Measurements from ENCODE around the gene CFAP74.

The CFAP74 gene

GRCh38 chr1:2039251-2039650, 35.7 kb upstream of the CFAP74 start:
- no peak overlapping the region for H3K4me3 ChIP-seq (ENCODE audit: low read depth, low read length)
- TF ChIP-seq CTCF (IDR thresholded peaks at IDR 0.05; ENCODE audit: borderline replicate concordance, insufficient read depth, low read depth, low read length): no peak

- H3K4me3 ChIP-seq (ENCODE audit: low read depth, low read length): no peak overlapping the region
- TF ChIP-seq CTCF (IDR thresholded peaks at IDR 0.05; ENCODE audit: borderline replicate concordance, insufficient read depth, low read depth, low read length): no peak
Observed at GRCh38 chr1:2038229-2038628, 34.6 kb upstream of the CFAP74 start.

GRCh38 chr1:2037314-2037979, 33.9 kb upstream of the CFAP74 start:
- H3K4me3 ChIP-seq (ENCODE audit: low read depth, low read length): no peak overlapping the region

GRCh38 chr1:2036287-2036686, 32.7 kb upstream of the CFAP74 start:
- no peak overlapping the region for H3K4me3 ChIP-seq (ENCODE audit: low read depth, low read length)
- TF ChIP-seq CTCF (IDR thresholded peaks at IDR 0.05; ENCODE audit: borderline replicate concordance, insufficient read depth, low read depth, low read length): no peak

More at GRCh38 chr1:2037314-2037979, 33.9 kb upstream of the CFAP74 start:
- no peak for TF ChIP-seq CTCF (IDR thresholded peaks at IDR 0.05; ENCODE audit: borderline replicate concordance, insufficient read depth, low read depth, low read length)

- no peak overlapping the region for H3K4me3 ChIP-seq (ENCODE audit: low read depth, low read length)
- TF ChIP-seq CTCF (IDR thresholded peaks at IDR 0.05; ENCODE audit: borderline replicate concordance, insufficient read depth, low read depth, low read length): no peak
Observed at GRCh38 chr1:2033165-2033564, 29.6 kb upstream of the CFAP74 start.

GRCh38 chr1:2032737-2033136, 29.2 kb upstream of the CFAP74 start:
- no peak for TF ChIP-seq CTCF (IDR thresholded peaks at IDR 0.05; ENCODE audit: borderline replicate concordance, insufficient read depth, low read depth, low read length)
- H3K4me3 ChIP-seq (ENCODE audit: low read depth, low read length): no peak overlapping the region
